GM12873 (cell line): ENCODE measurements around the gene JMJD7.

Source experiments
- TF ChIP-seq, protein P1 (sequence below): IDR thresholded peaks from 2 replicates; pipeline ENCODE4 v1.5.1; 2012; ENCODE audit warnings: low read depth, mild to moderate bottlenecking, moderate library complexity, low read length, control low read depth; ENCODE audit not compliant: insufficient read depth; ENCODE audit errors: missing control alignments

The JMJD7 gene

DNA sequence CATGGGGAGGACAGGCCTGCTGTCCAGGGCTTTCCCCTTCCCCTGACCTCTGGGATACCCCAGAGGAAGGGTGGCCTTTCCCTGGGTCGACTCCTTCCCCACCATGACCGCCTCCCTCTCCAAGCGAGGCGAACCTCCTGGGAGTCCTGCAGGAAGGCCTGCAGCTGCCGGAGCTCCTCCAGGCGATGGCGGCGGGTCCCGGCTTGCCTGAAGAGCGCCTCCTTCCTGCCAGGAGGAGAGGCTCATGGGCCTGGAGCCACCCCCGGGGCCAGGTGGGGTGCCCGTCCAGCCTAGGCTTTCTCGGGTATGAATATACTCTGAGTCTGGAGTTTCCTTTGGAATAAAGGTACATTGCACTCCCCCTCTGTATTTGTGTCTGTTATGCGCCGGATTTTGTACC, 30.9 kb downstream of the JMJD7 start:
- TF ChIP-seq, protein P1, sequence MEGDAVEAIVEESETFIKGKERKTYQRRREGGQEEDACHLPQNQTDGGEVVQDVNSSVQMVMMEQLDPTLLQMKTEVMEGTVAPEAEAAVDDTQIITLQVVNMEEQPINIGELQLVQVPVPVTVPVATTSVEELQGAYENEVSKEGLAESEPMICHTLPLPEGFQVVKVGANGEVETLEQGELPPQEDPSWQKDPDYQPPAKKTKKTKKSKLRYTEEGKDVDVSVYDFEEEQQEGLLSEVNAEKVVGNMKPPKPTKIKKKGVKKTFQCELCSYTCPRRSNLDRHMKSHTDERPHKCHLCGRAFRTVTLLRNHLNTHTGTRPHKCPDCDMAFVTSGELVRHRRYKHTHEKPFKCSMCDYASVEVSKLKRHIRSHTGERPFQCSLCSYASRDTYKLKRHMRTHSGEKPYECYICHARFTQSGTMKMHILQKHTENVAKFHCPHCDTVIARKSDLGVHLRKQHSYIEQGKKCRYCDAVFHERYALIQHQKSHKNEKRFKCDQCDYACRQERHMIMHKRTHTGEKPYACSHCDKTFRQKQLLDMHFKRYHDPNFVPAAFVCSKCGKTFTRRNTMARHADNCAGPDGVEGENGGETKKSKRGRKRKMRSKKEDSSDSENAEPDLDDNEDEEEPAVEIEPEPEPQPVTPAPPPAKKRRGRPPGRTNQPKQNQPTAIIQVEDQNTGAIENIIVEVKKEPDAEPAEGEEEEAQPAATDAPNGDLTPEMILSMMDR, result no peak

DNA sequence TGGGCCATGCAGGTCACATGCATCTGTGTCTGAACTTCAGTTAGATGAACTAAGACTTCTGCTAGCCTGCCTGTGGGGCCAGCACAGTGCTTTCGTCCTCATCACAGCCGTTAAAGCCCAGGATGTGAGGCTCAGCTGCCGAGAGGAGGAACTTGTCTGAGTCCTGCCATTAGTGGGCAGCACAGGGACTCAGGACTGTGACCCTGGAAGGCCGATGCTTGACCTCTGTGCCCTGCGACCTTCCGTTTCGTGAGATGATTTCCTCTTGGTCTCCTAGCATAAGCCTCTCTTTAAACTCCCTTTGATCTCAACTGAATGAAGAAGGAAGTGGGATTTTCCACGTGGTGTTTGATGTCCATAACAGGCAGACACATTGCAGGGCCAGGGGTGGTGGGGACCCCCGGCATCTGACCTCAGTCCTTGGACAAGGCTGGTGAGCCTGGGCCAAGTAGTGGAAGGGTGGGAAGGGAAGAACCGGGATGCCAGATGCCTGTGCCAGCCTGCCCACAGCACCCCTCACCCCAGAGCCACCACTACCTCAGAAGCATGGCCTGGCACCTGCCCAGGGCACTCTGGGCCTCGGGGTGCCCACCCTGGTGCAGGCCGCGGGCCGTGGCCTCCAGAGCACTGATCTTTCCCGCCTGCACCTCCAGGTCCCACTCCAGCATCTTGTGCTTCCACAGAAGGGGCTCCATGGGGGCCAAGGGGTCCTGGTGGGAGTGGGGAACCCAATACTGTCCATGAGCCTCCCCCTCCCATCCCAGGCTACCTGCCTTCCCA, 32.3 kb downstream of the JMJD7 start:
- TF ChIP-seq, protein P1, result peak; percentile 18

DNA sequence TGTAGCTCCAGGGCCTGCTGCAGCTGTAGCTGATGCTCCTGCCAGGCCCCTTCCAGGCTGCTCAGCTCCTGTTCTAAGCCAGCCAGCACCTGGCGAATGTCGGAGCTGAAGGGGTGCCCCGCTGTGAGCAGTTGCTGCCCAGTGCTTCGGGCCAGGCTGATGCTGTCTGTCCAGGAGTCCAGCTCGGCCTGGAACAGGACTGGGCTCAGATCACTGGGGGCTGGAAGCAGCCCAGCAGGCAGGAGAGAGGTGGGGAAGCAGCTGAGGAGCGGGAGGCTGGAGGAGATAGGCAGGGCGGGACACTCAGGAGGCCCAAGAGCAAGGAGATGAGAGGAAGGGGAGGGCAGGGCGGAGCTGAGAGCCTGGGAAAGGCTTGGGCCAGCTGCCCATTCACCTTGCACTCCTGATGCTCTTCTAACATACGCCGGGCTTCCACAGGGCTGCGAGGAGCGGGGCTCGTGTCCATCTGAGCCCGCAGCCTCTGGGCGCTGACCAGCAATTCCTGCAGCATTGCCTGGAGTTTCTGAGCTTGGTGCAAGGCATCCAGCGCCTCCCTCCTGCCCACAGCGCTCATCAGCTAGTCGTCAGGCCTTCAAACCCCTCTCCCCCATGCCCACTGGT, 34.0 kb downstream of the JMJD7 start:
- TF ChIP-seq, protein P1, result no peak

DNA sequence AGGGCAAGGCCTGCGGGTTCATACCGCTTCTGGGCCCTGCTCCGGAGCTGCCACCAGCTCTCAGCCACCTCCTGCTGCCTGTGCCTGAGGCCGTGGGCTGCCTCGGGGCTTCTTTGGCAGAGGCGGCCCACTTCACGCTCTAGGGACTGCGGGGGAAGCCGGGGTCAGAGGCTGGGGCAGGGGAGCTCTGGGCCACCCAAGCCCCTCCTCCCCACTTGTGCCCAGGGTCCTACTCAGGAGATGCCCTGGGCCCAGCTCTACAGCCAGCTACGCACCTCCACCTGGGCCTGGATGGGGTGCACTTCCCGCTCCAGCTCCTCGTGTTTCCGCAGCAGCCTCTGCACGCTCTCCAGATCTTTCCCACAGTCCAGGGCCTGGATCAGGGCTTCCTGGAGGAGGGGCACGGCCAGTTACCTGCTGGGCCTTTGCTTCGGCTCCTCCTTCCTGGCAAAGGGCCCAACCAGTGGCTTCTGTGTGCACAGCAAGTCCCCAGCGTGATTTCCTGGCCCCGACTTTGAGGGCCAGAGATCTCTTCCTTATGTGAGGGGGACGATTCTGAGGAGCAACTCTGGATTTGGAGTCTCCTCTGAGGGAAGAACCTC, 34.7 kb downstream of the JMJD7 start:
- TF ChIP-seq, protein P1, result no peak

DNA sequence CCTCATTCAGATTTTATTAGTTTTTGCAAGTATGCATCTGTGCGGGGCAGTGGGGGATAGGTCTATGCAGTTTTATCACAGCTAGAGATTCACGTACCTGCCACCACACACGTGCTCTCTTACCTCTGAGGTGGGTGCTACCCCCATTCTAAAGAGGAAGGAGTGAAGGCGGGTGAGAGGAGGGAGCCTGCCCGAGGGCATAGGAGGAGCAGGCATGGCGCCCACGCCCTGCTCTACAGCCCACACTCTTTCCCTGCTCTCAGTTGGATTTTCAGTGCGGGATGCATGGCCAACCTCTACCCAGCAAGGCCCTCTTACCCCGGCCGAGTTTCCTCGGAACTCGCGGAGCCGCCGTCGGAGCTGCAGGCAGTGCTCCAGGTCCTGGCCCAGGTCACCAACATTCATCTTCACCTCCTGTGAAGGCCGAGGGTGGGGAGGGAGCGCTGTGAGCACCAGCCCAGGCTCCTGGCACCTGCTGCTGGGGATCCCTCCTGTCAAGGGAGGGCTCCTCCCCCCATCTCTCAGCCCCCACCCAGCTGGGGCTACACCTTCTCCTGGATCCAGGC, 37.7 kb downstream of the JMJD7 start:
- TF ChIP-seq, protein P1, result no peak

DNA sequence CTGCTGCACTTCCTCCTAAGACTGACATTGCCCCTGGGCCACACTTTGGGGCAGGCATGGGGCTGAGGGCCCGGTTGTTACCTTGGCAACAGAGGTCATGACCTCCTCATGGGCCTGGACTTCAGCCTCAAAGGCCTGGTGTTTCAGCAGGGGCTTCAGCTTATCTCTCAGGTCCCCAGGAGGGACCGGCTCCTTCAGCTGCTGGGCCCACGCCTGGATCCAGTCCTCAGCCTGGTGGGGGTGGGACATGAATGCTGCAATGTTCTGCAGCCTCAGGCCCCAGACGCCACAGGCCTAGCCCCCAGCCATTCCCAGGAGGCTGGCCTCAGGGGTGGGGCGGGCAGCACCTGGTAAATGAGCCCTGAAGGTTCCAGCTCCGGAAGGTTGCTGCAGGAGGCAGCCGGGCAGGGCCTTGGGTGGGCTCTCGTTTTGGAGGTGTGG, 38.4 kb downstream of the JMJD7 start:
- TF ChIP-seq, protein P1, result no peak
